Measurements from ENCODE around the gene TAL1.

Gene TAL1

DNA sequence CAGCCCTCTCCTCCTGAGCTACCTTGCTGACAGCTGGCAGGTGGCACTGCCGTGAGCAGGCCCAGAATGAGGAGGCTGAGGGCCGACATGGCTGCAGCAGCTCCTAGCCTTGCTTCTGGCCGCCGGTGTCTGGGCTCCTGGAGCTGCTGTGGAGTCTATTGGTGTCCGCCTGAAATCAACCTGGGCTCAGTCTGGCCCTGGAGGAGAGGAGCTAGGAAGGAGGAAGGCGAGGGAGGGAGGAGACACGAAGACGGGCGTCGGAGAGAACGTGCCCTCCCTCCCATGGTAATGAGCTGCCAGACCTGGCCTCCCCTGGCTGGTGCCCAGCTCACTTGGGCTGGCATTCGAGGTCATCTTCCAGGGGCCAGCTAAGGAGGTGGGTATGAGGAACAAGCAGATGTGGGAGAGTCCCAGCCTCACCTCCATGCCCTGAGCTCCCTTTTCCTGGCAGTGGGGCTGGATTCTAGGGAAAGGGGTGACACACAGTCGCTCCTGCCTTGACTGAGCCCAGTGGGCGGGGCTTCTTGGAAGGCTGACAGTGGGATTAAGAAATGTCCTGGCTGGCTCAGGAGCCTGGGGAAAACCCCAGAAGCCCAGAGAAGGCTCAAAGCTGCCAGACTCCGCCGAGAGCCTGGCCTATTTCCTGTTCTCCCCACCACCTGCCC is 42.0 kb downstream of the TAL1 start, which contains the start of gene PDZK1IP1:
TSS of gene PDZK1IP1 (minus strand) at position 193 of the 665 bp plus-strand sequence. CDS start at position 89, 104 bp downstream.
- no peak for DNase-seq (ENCODE audit: low read depth)
- H3K4me3 ChIP-seq (ENCODE audit: low read depth, low read length): no peak within 1 kb of the TSS
- no peak for TF ChIP-seq POLR2A (IDR thresholded peaks at IDR 0.05; ENCODE audit: extremely low read depth, insufficient read length)

DNA sequence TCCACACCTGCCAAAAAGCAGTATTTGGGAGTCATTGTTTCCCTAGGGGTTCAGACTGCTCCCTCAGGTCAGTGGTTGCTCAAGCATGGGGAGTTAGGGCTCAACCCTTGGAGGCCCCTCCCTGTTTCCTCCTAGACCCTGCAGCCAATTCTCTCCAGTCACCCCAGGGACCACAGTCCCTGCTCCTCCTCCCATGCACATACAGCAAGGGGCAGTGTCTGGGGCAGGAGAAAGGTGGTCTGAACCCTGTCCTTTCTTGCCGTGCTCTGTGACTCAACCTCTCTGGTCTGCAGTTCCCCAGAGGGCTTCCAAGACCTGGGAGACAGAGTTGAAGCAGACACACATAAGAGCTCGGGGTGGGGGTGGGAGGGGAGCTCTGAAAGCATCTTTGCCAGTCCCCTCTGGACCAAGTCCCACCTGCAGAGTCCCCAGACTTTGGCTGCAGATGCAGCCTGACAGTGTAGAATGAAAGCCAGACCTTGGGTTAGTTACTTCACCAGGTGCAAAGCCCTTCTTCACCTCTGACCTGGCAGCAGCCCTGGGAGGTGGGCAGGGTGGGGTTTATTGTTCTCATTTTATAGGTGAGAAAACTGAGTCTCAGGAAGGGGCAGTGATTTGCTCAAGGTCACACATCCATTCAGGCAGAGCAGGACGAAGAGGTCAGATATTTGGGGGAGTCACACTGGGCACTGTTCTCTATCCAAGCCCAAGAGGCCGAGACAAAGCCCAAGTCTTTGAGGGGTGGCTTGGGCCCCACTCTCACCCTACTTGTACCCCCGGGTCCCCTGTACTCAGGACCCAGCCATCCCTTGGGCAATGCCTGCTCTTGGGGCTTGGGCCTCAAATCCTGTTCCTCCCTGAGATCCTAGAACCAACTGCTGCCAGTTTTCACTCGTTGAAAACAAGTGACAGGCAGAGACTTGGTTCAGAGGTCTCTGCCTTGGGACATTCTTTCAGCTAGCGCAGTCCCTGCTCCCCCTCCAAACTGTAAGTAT is 42.9 kb downstream of the TAL1 start:
- H3K4me3 ChIP-seq (ENCODE audit: low read depth, low read length): no peak overlapping the region
- TF ChIP-seq POLR2A (IDR thresholded peaks at IDR 0.05; ENCODE audit: extremely low read depth, insufficient read length) (no peak), MYC (IDR thresholded peaks at IDR 0.05; ENCODE audit: low read depth, low read length) (no peak)
- TF ChIP-seq, protein P1, sequence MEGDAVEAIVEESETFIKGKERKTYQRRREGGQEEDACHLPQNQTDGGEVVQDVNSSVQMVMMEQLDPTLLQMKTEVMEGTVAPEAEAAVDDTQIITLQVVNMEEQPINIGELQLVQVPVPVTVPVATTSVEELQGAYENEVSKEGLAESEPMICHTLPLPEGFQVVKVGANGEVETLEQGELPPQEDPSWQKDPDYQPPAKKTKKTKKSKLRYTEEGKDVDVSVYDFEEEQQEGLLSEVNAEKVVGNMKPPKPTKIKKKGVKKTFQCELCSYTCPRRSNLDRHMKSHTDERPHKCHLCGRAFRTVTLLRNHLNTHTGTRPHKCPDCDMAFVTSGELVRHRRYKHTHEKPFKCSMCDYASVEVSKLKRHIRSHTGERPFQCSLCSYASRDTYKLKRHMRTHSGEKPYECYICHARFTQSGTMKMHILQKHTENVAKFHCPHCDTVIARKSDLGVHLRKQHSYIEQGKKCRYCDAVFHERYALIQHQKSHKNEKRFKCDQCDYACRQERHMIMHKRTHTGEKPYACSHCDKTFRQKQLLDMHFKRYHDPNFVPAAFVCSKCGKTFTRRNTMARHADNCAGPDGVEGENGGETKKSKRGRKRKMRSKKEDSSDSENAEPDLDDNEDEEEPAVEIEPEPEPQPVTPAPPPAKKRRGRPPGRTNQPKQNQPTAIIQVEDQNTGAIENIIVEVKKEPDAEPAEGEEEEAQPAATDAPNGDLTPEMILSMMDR (IDR thresholded peaks at IDR 0.05; ENCODE audit: low read depth, low read length): no peak
- DNase-seq (ENCODE audit: low read depth): no peak

DNA sequence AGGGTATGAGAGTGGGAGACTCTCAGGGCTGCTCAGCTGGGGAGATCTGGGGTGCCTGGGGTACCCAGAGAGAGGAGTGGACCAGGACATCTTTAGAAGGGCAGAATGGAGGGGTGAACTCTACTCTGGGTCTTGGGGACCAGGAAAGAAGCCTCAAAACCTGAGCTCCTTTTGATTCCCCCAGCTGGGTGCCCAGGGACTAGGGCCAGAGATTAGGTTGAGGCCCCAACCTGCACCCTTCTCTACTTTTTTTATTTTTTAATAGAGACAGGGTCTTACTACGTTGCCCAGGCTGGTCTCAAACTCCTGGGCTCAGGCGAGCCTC is 44.1 kb downstream of the TAL1 start:
- no peak for DNase-seq (ENCODE audit: low read depth)
- TF ChIP-seq MYC (IDR thresholded peaks at IDR 0.05; ENCODE audit: low read depth, low read length) (no peak), POLR2A (IDR thresholded peaks at IDR 0.05; ENCODE audit: extremely low read depth, insufficient read length) (no peak)
- TF ChIP-seq, protein P2, sequence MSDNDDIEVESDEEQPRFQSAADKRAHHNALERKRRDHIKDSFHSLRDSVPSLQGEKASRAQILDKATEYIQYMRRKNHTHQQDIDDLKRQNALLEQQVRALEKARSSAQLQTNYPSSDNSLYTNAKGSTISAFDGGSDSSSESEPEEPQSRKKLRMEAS (IDR thresholded peaks at IDR 0.05; ENCODE audit: low read depth, low read length): no peak
- TF ChIP-seq, protein P1 (IDR thresholded peaks at IDR 0.05; ENCODE audit: low read depth, low read length): no peak

DNA sequence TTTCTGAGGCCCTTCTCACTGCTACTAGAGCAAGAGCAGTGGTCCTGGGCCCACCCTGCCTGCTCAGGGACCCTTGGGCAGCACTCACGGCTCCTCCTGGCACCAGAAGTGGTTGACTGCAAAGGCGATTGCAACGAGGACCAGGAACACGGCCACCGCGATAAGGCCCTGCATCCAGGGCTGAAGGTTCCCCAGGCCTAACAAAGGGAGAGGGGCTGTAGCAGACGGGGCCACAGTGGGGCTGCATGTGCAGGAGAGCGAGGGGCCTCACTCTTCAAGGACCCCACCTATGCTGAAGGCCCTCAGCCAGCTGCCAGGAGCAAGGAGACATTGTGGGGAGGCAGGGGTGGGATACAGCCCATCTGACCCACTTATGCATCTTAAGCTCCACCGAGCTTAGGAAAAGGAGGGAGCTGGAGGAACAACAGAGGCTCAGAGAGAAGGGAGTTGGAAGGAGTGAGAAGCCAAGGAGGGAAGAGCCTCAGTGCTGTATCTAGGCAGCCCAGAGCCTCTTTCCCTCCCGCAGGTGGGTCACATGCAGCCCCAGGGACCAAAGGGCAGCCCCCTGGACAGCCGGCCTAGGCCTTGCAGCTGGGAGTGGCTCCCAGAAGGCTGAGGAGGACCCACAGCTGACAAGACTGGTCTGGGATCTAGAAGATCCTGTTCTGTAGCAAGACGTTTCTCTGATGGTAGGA is 44.6 kb downstream of the TAL1 start:
- H3K4me3 ChIP-seq (ENCODE audit: low read depth, low read length): no peak overlapping the region
- no peak for DNase-seq (ENCODE audit: low read depth)
- no peak for TF ChIP-seq MYC (IDR thresholded peaks at IDR 0.05; ENCODE audit: low read depth, low read length)
- TF ChIP-seq, protein P2 (IDR thresholded peaks at IDR 0.05; ENCODE audit: low read depth, low read length): no peak
- TF ChIP-seq POLR2A (IDR thresholded peaks at IDR 0.05; ENCODE audit: extremely low read depth, insufficient read length): no peak
- TF ChIP-seq, protein P1 (IDR thresholded peaks at IDR 0.05; ENCODE audit: low read depth, low read length): no peak

More for the DNA sequence above, 44.1 kb downstream of the TAL1 start:
- no peak overlapping the region for H3K4me3 ChIP-seq (ENCODE audit: low read depth, low read length)

DNA sequence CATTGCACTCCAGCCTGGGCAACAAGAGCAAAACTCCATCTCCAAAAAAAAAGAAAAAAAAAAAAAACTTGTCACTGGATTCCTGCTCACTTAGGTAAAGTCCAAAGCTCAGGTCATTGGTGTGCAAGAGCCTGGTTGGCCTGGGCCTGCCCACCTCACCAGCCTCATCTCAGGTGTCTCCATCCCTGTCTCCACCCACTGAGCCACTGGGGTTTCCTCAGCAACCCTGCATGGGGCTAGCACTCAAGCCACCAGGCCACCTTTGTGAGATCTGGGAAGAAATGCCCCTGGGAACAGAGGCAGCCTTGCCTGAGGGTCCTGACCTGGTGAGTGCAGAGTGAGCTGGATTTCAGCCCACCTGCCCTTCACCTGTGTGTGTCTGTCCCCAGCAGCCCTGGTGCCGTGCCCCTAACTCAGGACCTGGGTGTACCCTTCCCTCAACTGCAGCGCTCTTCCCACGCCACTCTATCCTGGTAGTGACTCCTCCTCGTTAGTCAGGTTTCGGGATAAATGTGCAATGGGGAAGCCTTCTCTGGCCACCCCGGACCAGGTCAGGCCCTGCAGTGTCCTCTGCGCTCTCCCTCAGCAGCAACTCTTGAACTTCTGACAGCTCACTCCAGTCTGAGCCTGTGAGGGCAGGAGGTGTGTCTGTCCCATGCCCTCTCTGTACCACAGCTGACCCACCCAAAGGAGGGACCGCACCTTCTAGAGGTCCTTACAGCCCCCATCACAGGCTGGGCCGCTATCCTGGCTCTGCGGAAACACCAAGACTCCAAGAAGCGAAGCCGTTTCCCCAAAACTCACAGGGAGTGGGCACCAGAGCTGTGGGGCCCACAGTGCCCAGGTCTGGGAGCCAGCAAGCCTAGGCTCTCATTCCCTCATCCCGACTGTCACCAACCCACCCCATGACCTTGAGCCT is 45.5 kb downstream of the TAL1 start:
- no peak for TF ChIP-seq POLR2A (IDR thresholded peaks at IDR 0.05; ENCODE audit: extremely low read depth, insufficient read length)
- no peak overlapping the region for H3K4me3 ChIP-seq (ENCODE audit: low read depth, low read length)
- no peak for DNase-seq (ENCODE audit: low read depth)

DNA sequence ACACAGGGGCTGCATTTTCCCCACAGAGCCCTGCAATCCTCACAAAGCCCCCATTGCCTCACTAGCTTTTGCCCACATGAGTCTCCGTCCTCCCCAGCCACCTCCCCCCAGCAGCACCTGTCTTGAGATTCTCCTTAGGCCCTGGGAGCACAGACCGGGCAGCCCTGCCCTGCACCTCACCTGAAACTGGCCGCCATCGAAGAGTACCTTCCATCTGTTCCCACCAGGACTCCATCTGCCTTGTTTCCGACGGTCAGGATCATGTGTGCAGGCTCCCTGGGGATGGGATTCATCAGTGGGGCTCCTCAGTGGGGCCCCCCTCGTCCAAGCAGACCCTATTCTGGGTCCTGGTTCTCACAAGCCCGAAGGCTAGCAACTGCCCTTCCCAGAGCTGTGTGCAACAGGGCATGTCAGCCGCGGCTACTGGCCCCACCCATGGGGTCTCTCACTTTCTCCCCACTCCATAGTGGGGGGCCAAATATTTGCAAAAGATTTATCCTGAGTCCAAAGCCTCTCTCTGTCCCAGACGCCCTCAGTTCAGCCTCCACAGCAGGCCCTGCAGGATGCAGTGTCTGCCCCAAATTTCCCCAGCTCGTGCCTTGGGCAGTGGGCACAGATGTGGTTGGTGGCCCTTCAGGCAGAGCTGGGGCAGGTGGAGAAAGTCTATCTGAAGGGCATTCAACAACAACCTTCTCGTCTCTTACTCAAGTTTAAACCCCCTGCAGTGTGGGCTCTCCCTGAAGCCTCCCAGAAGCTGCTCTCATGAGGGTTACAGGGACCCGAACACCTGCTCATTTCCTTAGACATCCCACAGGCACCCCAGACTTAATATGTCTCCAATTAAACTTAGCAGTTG is 47.0 kb downstream of the TAL1 start:
- no peak for DNase-seq (ENCODE audit: low read depth)
- H3K4me3 ChIP-seq (ENCODE audit: low read depth, low read length): no peak overlapping the region
- TF ChIP-seq POLR2A (IDR thresholded peaks at IDR 0.05; ENCODE audit: extremely low read depth, insufficient read length): no peak
- TF ChIP-seq, protein P1 (IDR thresholded peaks at IDR 0.05; ENCODE audit: low read depth, low read length): no peak
- TF ChIP-seq, protein P2 (IDR thresholded peaks at IDR 0.05; ENCODE audit: low read depth, low read length): no peak
- TF ChIP-seq MYC (IDR thresholded peaks at IDR 0.05; ENCODE audit: low read depth, low read length): no peak
